Endothelial cell of umbilical vein (primary cell): ENCODE data around the gene SPINDOC.

Experiments used
- CTCF ChIP-seq, 2 donors: IDR thresholded peaks; 1 replicate in 1 of 2; 2 replicates in 1 of 2; pipeline ENCODE4 v1.5.1; 2011; ENCODE audit warnings: low read length in 2 of 2, mild to moderate bottlenecking in 2 of 2, moderate library complexity in 2 of 2, control low read depth in 1 of 2, inconsistent platforms in 1 of 2, low read depth in 1 of 2; ENCODE audit not compliant: insufficient read depth in 1 of 2; ENCODE audit errors: extremely low read depth in 1 of 2
- EZH2 ChIP-seq: IDR thresholded peaks from 2 replicates; pipeline ENCODE4 v1.6.1; 2012; ENCODE audit warnings: borderline replicate concordance, low read depth, mild to moderate bottlenecking, moderate library complexity, low read length, inconsistent platforms; ENCODE audit not compliant: severe bottlenecking
- FOS ChIP-seq: IDR thresholded peaks from 2 replicates; pipeline ENCODE4 v1.6.1; 2011; ENCODE audit warnings: mild to moderate bottlenecking, low read length, moderate library complexity, borderline replicate concordance; ENCODE audit not compliant: insufficient read depth
- MYC ChIP-seq: IDR thresholded peaks from one replicate; pipeline ENCODE4 v1.6.1; 2011; ENCODE audit warnings: mild to moderate bottlenecking, low read depth, low read length
- POLR2A ChIP-seq: IDR thresholded peaks from 2 replicates; pipeline ENCODE4 v1.6.1; 2012; ENCODE audit warnings: low read depth, mild to moderate bottlenecking, control low read depth, low read length
- POLR2AphosphoS5 ChIP-seq: IDR thresholded peaks from 2 replicates; pipeline ENCODE4 v1.6.1; 2012; ENCODE audit warnings: low read depth, mild to moderate bottlenecking, control low read depth, low read length, moderate library complexity; ENCODE audit not compliant: insufficient read depth

- TF ChIP-seq CTCF (IDR thresholded peaks at IDR 0.05; ENCODE audit: extremely low read depth in 1 of 2, insufficient read depth in 1 of 2, low read depth in 1 of 2, low read length in 2 of 2), result no peak
- peak; percentile 72 for TF ChIP-seq POLR2A
- TF ChIP-seq FOS, result no peak
- no peak for TF ChIP-seq EZH2
- no peak for TF ChIP-seq MYC
- peak; percentile 83 for TF ChIP-seq POLR2AphosphoS5
Measured at GRCh38 chr11:63838678-63839507, 25.6 kb downstream of the SPINDOC start, which contains the start of gene MARK2.
